Liver (tissue), 3 donors: ENCODE data around the gene LYST.

Source experiments
- ATF3 ChIP-seq: IDR thresholded peaks from 2 replicates; pipeline ENCODE4 v1.6.1; 2016; ENCODE audit warnings: antibody characterized with exemption
- RAD21 ChIP-seq, 2 donors: IDR thresholded peaks; 2 replicates each; pipeline ENCODE4 v1.6.1; 2016; ENCODE audit warnings: antibody characterized with exemption in 2 of 2, mild to moderate bottlenecking in 2 of 2
- TF ChIP-seq, protein P1 (sequence below): fragments of 150-350 bp; IDR thresholded peaks from 2 replicates; pipeline ENCODE4 v1.5.1; 2017; ENCODE audit warnings: improper control_type of control experiment, low read depth, low read length; ENCODE audit not compliant: missing input control
- TF ChIP-seq, protein P2 (sequence below): IDR thresholded peaks from 2 replicates; pipeline ENCODE4 v1.6.1; 2016; ENCODE audit warnings: antibody characterized with exemption
- donor health status: healthy.
- donor health status: healthy.

DNA sequence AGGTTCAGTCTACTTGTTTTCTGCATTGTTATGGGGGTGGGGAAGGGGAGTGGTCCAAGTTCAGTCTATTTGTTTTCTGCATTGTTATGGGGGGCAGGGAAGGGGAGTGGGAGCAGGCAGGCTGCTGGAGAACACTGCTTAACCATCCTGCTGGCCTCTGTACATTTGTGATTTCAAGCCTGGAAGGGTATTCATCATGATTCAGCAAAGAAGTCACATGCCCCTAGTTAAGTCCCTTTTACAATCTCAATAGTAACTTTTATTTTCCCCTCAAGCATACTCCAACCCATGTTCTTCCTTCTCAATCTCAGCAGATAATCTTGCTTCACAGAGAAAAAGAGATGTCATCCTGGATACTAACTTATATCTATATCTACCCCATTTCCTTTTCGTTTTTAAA, 7.9 kb downstream of the LYST start:
- TF ChIP-seq, protein P1, sequence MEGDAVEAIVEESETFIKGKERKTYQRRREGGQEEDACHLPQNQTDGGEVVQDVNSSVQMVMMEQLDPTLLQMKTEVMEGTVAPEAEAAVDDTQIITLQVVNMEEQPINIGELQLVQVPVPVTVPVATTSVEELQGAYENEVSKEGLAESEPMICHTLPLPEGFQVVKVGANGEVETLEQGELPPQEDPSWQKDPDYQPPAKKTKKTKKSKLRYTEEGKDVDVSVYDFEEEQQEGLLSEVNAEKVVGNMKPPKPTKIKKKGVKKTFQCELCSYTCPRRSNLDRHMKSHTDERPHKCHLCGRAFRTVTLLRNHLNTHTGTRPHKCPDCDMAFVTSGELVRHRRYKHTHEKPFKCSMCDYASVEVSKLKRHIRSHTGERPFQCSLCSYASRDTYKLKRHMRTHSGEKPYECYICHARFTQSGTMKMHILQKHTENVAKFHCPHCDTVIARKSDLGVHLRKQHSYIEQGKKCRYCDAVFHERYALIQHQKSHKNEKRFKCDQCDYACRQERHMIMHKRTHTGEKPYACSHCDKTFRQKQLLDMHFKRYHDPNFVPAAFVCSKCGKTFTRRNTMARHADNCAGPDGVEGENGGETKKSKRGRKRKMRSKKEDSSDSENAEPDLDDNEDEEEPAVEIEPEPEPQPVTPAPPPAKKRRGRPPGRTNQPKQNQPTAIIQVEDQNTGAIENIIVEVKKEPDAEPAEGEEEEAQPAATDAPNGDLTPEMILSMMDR, result no peak
- TF ChIP-seq RAD21 (IDR thresholded peaks at IDR 0.05) (no peak), ATF3 (no peak)
- TF ChIP-seq, protein P2, sequence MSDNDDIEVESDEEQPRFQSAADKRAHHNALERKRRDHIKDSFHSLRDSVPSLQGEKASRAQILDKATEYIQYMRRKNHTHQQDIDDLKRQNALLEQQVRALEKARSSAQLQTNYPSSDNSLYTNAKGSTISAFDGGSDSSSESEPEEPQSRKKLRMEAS, result no peak
